CD14-positive monocyte (primary cell): ENCODE measurements around the gene UBE2E2. TPM values are rescaled to one million over a fixed set of nuclear protein-coding genes. Genes with fewer than 3 reads are reported as not detected.

Experiments
- DNase-seq, 3 donors: peaks; one replicate each; pipeline ENCODE4 v3.0.0-alpha.2; 2011 to 2022
- H2AFZ ChIP-seq: 2 replicates; pipeline ENCODE4 v1.6.0; 2012; ENCODE audit warnings: mild to moderate bottlenecking, low read depth, low read length, inconsistent platforms; ENCODE audit not compliant: insufficient read depth, poor library complexity, severe bottlenecking
- H3K27ac ChIP-seq, 2 donors: 1 replicate in 1 of 2; 2 replicates in 1 of 2; pipeline ENCODE4 v1.5.1; 2012 to 2013; ENCODE audit warnings: low read length in 2 of 2, control low read depth in 1 of 2, inconsistent platforms in 1 of 2, low read depth in 1 of 2, mild to moderate bottlenecking in 1 of 2
- H3K27me3 ChIP-seq, 2 donors: one replicate each; pipeline versions ENCODE4 v1.6.0 to v1.6.1; 2011 to 2013; ENCODE audit warnings: low read length in 2 of 2; ENCODE audit not compliant: control insufficient read depth in 2 of 2, insufficient read depth in 2 of 2
- H3K36me3 ChIP-seq, 2 donors: replicated peaks in 1 of 2; 1 replicate in 1 of 2; 2 replicates in 1 of 2; pipeline versions ENCODE4 v1.5.1 to v1.6.1; 2012 to 2013; ENCODE audit warnings: low read length in 2 of 2, control low read depth in 1 of 2, inconsistent platforms in 1 of 2, mild to moderate bottlenecking in 1 of 2; ENCODE audit not compliant: insufficient read depth in 2 of 2, control insufficient read depth in 1 of 2
- H3K4me1 ChIP-seq, 2 donors: 1 replicate in 1 of 2; 2 replicates in 1 of 2; pipeline versions ENCODE4 v1.5.1 to v1.6.1; 2012 to 2013; ENCODE audit warnings: low read length in 2 of 2, control low read depth in 1 of 2, inconsistent platforms in 1 of 2, mild to moderate bottlenecking in 1 of 2, moderate library complexity in 1 of 2; ENCODE audit not compliant: insufficient read depth in 2 of 2, control insufficient read depth in 1 of 2
- H3K4me2 ChIP-seq: replicated peaks from 2 replicates; pipeline ENCODE3; 2012; ENCODE audit warnings: low read length, moderate library complexity, mild to moderate bottlenecking; ENCODE audit not compliant: poor library complexity, severe bottlenecking; ENCODE audit errors: extremely low read depth
- H3K4me3 ChIP-seq, 3 experiments: fragments of 200-600 bp in 1 of 3; sonication (generic) in 1 of 3; replicated peaks in 1 of 3; 1 replicate in 2 of 3; 2 replicates in 1 of 3; pipeline ENCODE4 v1.5.1; 2011 to 2013; ENCODE audit warnings: low read length in 3 of 3, mild to moderate bottlenecking in 3 of 3, control low read depth in 2 of 3, low read depth in 2 of 3, inconsistent platforms in 1 of 3, moderate library complexity in 1 of 3
- H3K79me2 ChIP-seq: 2 replicates; pipeline ENCODE4 v1.6.0; 2012; ENCODE audit warnings: mild to moderate bottlenecking, control low read depth, inconsistent platforms, low read length, moderate library complexity; ENCODE audit not compliant: insufficient read depth
- H3K9ac ChIP-seq: 2 replicates; pipeline ENCODE4 v1.6.0; 2017; ENCODE audit warnings: low read length, mild to moderate bottlenecking; ENCODE audit not compliant: insufficient read depth, poor library complexity, severe bottlenecking
- H3K9me3 ChIP-seq, 2 donors: replicated peaks in 1 of 2; 1 replicate in 1 of 2; 2 replicates in 1 of 2; pipeline versions ENCODE4 v1.5.1 to v1.6.1; 2012 to 2013; ENCODE audit warnings: low read length in 2 of 2, control low read depth in 1 of 2; ENCODE audit not compliant: control insufficient read depth in 1 of 2, insufficient read depth in 1 of 2
- H4K20me1 ChIP-seq: 2 replicates; pipeline ENCODE4 v1.6.0; 2012; ENCODE audit warnings: mild to moderate bottlenecking, low read length, control low read depth, moderate library complexity; ENCODE audit not compliant: insufficient read depth
- H3K27ac Mint-ChIP-seq, 7 donors: one replicate each; pipeline ENCODE4 v1.8.0; 2020; ENCODE audit warnings: mild to moderate bottlenecking in 7 of 7, mixed read lengths in 7 of 7, moderate library complexity in 6 of 7, inconsistent platforms in 2 of 7
- H3K27me3 Mint-ChIP-seq, 3 donors: one replicate each; pipeline ENCODE4 v1.8.0; 2021 to 2022; ENCODE audit warnings: low read depth in 3 of 3, mild to moderate bottlenecking in 3 of 3, mixed read lengths in 3 of 3, moderate library complexity in 3 of 3, inconsistent platforms in 1 of 3
- H3K36me3 Mint-ChIP-seq, 2 donors: one replicate each; pipeline ENCODE4 v1.8.0; 2020; ENCODE audit warnings: mixed read lengths in 2 of 2, inconsistent platforms in 1 of 2, mild to moderate bottlenecking in 1 of 2
- H3K4me1 Mint-ChIP-seq: one replicate; pipeline ENCODE4 v1.8.0; 2020; ENCODE audit warnings: mild to moderate bottlenecking, mixed read lengths
- H3K4me3 Mint-ChIP-seq, 2 donors: one replicate each; pipeline ENCODE4 v1.8.0; 2020; ENCODE audit warnings: mild to moderate bottlenecking in 2 of 2, mixed read lengths in 2 of 2, moderate library complexity in 1 of 2
- H3K9me3 Mint-ChIP-seq, 7 donors: one replicate each; pipeline ENCODE4 v1.8.0; 2020 to 2022; ENCODE audit warnings: mixed read lengths in 7 of 7, mild to moderate bottlenecking in 6 of 7, moderate library complexity in 6 of 7, inconsistent platforms in 2 of 7
- WGBS: methylation state at CpG from one replicate; pipeline ENCODE4 v1.1.5; 2013; ENCODE audit warnings: missing lambda C conversion rate; ENCODE audit not compliant: insufficient coverage; 5-methylcytosine and 5-hydroxymethylcytosine counted together
- intact Hi-C, 2 donors: fragments of 100-400 bp; cut with micrococcal nuclease; formaldehyde crosslinking; loops; one replicate each; pipeline versions ENCODE4 v1.15.0 to v1.15.1; 2023
- polyA plus RNA-seq, 3 donors: library from polyadenylated mRNA; depleted of rRNA in 1 of 3; unstranded in 2 of 3; stranded (reverse) in 1 of 3; fragments of 300-500 nt in 2 of 3; fragments of >200 nt in 1 of 3; fragmentation: Illumina TruSeq in 2 of 3; gene quantifications; 1 replicate in 2 of 3; 2 replicates in 1 of 3; pipeline ENCODE4 v1.2.3, GENCODE V29; 2012 to 2021
- TF ChIP-seq, protein P1 (sequence below): fragments of 200-600 bp; IDR thresholded peaks from one replicate; pipeline ENCODE4 v1.8.0; 2022; ENCODE audit warnings: antibody characterized with exemption, mild to moderate bottlenecking

UBE2E2 gene
- polyA plus RNA-seq, 3 donors = 25.8 to 78.0 (median 66.3) TPM

GRCh38 chr3:23495507-23495906 is 292.4 kb downstream of the UBE2E2 start:
- DNase-seq = no peak
- no peak overlapping the region for H2AFZ ChIP-seq
- no peak overlapping the region for H3K4me3 Mint-ChIP-seq

DNA sequence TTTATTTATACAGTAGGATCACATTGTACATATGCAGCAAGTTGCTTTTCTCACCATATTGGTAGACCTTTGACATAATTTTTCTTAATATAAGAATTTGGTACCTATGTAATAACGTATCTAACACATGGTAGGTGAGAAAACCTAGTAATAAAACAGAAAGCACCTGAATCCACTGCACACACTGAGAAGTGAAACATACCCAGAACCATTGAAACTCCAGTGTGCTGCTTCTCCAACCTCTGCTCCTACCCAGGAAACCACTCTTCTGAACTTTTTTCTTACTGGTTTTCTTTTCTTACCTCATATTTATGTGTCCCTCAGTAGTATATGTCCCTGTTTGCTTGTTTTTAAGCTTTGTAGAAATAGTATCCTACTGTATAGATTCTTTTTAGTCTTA is 293.0 kb downstream of the UBE2E2 start:
- no peaks in the 10 kb centered on the region for H3K36me3 ChIP-seq
- H3K4me1 Mint-ChIP-seq = no peaks in the 10 kb centered on the region
- no peak overlapping the region for H2AFZ ChIP-seq
- H3K9me3 ChIP-seq = no peaks in the 10 kb centered on the region
- no peaks in the 10 kb centered on the region for H3K79me2 ChIP-seq
- no peak overlapping the region for H3K27ac Mint-ChIP-seq
- peaks cover 8% of the 10 kb centered on the region for H4K20me1 ChIP-seq
- no peak overlapping the region for H3K27ac ChIP-seq
- no peak overlapping the region for H3K9ac ChIP-seq
- H3K4me1 ChIP-seq = no peaks in the 10 kb centered on the region
- intact Hi-C loops = no loop called here
- no peaks in the 10 kb centered on the region for H3K9me3 Mint-ChIP-seq
- H3K4me3 Mint-ChIP-seq = no peak overlapping the region
- H3K27me3 ChIP-seq = no peaks in the 10 kb centered on the region
- H3K4me2 ChIP-seq = no peak overlapping the region
- no peak for DNase-seq
- H3K4me3 ChIP-seq = no peak overlapping the region
- peaks cover 0 to 3% (median 0%) of the 10 kb centered on the region in 3 donors for H3K27me3 Mint-ChIP-seq
- H3K36me3 Mint-ChIP-seq = peaks cover 0 to 3% of the 10 kb centered on the region in 2 donors
- TF ChIP-seq, protein P1, sequence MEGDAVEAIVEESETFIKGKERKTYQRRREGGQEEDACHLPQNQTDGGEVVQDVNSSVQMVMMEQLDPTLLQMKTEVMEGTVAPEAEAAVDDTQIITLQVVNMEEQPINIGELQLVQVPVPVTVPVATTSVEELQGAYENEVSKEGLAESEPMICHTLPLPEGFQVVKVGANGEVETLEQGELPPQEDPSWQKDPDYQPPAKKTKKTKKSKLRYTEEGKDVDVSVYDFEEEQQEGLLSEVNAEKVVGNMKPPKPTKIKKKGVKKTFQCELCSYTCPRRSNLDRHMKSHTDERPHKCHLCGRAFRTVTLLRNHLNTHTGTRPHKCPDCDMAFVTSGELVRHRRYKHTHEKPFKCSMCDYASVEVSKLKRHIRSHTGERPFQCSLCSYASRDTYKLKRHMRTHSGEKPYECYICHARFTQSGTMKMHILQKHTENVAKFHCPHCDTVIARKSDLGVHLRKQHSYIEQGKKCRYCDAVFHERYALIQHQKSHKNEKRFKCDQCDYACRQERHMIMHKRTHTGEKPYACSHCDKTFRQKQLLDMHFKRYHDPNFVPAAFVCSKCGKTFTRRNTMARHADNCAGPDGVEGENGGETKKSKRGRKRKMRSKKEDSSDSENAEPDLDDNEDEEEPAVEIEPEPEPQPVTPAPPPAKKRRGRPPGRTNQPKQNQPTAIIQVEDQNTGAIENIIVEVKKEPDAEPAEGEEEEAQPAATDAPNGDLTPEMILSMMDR = no peak
- no CpG with 5 or more reads among the region's 1 CpG for WGBS

More at GRCh38 chr3:23495507-23495906, 292.4 kb downstream of the UBE2E2 start:
- no CpG with 5 or more reads among the region's 1 CpG for WGBS
- Histone ChIP-seq H3K4me2 (no peak overlapping the region), H3K9ac (no peak overlapping the region), H3K9me3 (no peaks in the 10 kb centered on the region), H3K27ac (no peak overlapping the region), H3K27me3 (no peaks in the 10 kb centered on the region), H4K20me1 (peaks cover 10% of the 10 kb centered on the region), H3K79me2 (no peaks in the 10 kb centered on the region), H3K4me3 (no peak overlapping the region), H3K36me3 (no peaks in the 10 kb centered on the region), H3K4me1 (no peaks in the 10 kb centered on the region)
- Mint-ChIP-seq H3K9me3 (no peaks in the 10 kb centered on the region), H3K27me3 (peaks cover 0 to 3% (median 0%) of the 10 kb centered on the region in 3 donors), H3K27ac (peak overlapping the region in 1 of 7 donors; percentile 15), H3K36me3 (no peaks in the 10 kb centered on the region), H3K4me1 (peaks cover under 1% of the 10 kb centered on the region)
- TF ChIP-seq, protein P1 = no peak
- intact Hi-C loops = no loop called here
